ENCODE data around the gene GOLGA8K.
"Not testable (repeated sequence)": the region's sequence is repeated elsewhere in the genome, so short reads cannot be mapped to it uniquely, and the experiment has no call there.

Gene GOLGA8K

GRCh38 chr15:32350563-32351220 is 52.4 kb downstream of the GOLGA8K start:
- DNase-seq, result not testable (repeated sequence)

GRCh38 chr15:32347037-32347436 is 56.1 kb downstream of the GOLGA8K start:
- DNase-seq, result not testable (repeated sequence)

GRCh38 chr15:32345978-32346547 is 57.0 kb downstream of the GOLGA8K start:
- not testable (repeated sequence) for DNase-seq

GRCh38 chr15:32343921-32344320 is 59.2 kb downstream of the GOLGA8K start:
- DNase-seq, result not testable (repeated sequence)
